K562 (cell line): ENCODE measurements around the gene FTO. TPM values are rescaled to one million over a fixed set of nuclear protein-coding genes. Genes with fewer than 3 reads are reported as not detected.

Experiments used
- ATAC-seq: fragments of 200-7000 bp; cut with Tn5 transposase; 3 replicates; pipeline ENCODE4 v1.9.1; 2020; ENCODE audit warnings: moderate library complexity
- BruUV-seq: library from RNA; stranded (reverse); fragments of 400-500 nt; replicated peaks from 2 replicates; lab custom pipeline; 2021; lab: Mats Ljungman, UMichigan
- CTCF ChIA-PET: fragments of 300-600 bp; formaldehyde crosslinking; extraction: SDS; loops from one replicate; lab custom pipeline; 2021; ENCODE audit warnings: low intra/inter-chr PET ratio; lab: Yijun Ruan, JAX
- POLR2A ChIA-PET: fragments of 300-600, 350-650 bp; sonication (Branson Sonifier 250); formaldehyde crosslinking; extraction: SDS; loops from one replicate; lab custom pipeline; 2021; ENCODE audit warnings: antibody characterized with exemption, inconsistent platforms; lab: Yijun Ruan, JAX
- DNase-seq, 4 experiments: peaks; one replicate each; pipeline versions ENCODE4 v3.0.0 to v3.0.0-alpha.2; 2011 to 2018; ENCODE audit warnings: low spot score in 3 of 4, mixed read lengths in 3 of 4; ENCODE audit errors: extremely low read depth in 1 of 4
- FAIRE-seq: peaks from 2 replicates; lab custom pipeline; 2011; peaks lifted over from hg19 to GRCh38; lab: Jason Lieb, UNC
- H2AFZ ChIP-seq: 2 replicates; pipeline ENCODE4 v1.6.0; 2011; ENCODE audit warnings: low read depth, low read length, control low read depth, inconsistent platforms
- H3K27ac ChIP-seq: fragments of 200-600 bp; 3 replicates; pipeline ENCODE4 v1.8.0; 2011; ENCODE audit warnings: low read depth, mild to moderate bottlenecking, control low read depth, inconsistent platforms, low read length, moderate library complexity, mixed read lengths; ENCODE audit errors: extremely low read depth
- H3K27me3 ChIP-seq, 2 experiments: fragments of 300-600 bp in 1 of 2; 2 replicates in 1 of 2; 3 replicates in 1 of 2; pipeline versions ENCODE4 v1.6.0 to v1.8.0; 2011; ENCODE audit warnings: inconsistent platforms in 2 of 2, low read length in 2 of 2, mild to moderate bottlenecking in 1 of 2, mixed read lengths in 1 of 2, moderate library complexity in 1 of 2; ENCODE audit not compliant: control insufficient read depth in 2 of 2, insufficient read depth in 2 of 2
- H3K36me3 ChIP-seq: fragments of 300-600 bp; 3 replicates; pipeline ENCODE4 v1.8.0; 2011; ENCODE audit warnings: mild to moderate bottlenecking, low read length, inconsistent platforms; ENCODE audit not compliant: control insufficient read depth, insufficient read depth
- H3K4me1 ChIP-seq, 2 experiments: fragments of 200-600 bp in 1 of 2; replicated peaks in 1 of 2; 2 replicates in 1 of 2; 3 replicates in 1 of 2; pipeline versions ENCODE4 v1.5.1 to v1.8.0; 2011; ENCODE audit warnings: inconsistent platforms in 2 of 2, low read length in 2 of 2, mild to moderate bottlenecking in 1 of 2, mixed read lengths in 1 of 2, moderate library complexity in 1 of 2; ENCODE audit not compliant: control insufficient read depth in 2 of 2, insufficient read depth in 2 of 2
- H3K4me2 ChIP-seq: 2 replicates; pipeline ENCODE4 v1.6.1; 2011; ENCODE audit warnings: low read length, control low read depth, inconsistent platforms, mixed read lengths; ENCODE audit not compliant: insufficient read depth
- H3K4me3 ChIP-seq: fragments of 200-600 bp; sonication (generic), shearing (Covaris generic); 2 replicates; pipeline ENCODE4 v1.5.1; 2016; ENCODE audit warnings: control low read depth, inconsistent platforms
- H3K79me2 ChIP-seq: fragments of 200-600 bp; 3 replicates; pipeline ENCODE4 v1.8.0; 2011; ENCODE audit warnings: low read length, inconsistent platforms; ENCODE audit not compliant: control insufficient read depth, insufficient read depth
- H3K9ac ChIP-seq, 2 experiments: 2 replicates each; pipeline versions ENCODE4 v1.6.0 to v1.6.1; 2011; ENCODE audit warnings: low read depth in 2 of 2, low read length in 2 of 2, control low read depth in 1 of 2, inconsistent platforms in 1 of 2, mild to moderate bottlenecking in 1 of 2, mixed read lengths in 1 of 2; ENCODE audit not compliant: insufficient read depth in 1 of 2
- H3K9me1 ChIP-seq: one replicate; pipeline ENCODE4 v1.6.0; 2011; ENCODE audit warnings: inconsistent platforms, mild to moderate bottlenecking, low read length, moderate library complexity; ENCODE audit not compliant: control insufficient read depth, insufficient read depth
- H3K9me3 ChIP-seq: replicated peaks from 2 replicates; pipeline ENCODE4 v1.5.1; 2011; ENCODE audit warnings: low read depth, low read length, inconsistent platforms; ENCODE audit not compliant: control insufficient read depth, insufficient read depth
- H4K20me1 ChIP-seq: replicated peaks from 2 replicates; pipeline ENCODE4 v1.6.1; 2011; ENCODE audit warnings: low read length, inconsistent platforms, mixed read lengths; ENCODE audit not compliant: control insufficient read depth, insufficient read depth
- ELK3 ChIP-seq: fragments of 450-650 bp; formaldehyde crosslinking; IDR thresholded peaks from 2 replicates; pipeline ENCODE4 v1.4.0; 2020; ENCODE audit warnings: mild to moderate bottlenecking
- FOS ChIP-seq: IDR thresholded peaks from 3 replicates; pipeline ENCODE4 v1.6.1; 2011; ENCODE audit not compliant: insufficient read length; ENCODE audit errors: extremely low read depth
- MLLT1 ChIP-seq, 2 experiments: fragments of 450-650 bp; IDR thresholded peaks; 2 replicates each; pipeline ENCODE4 v1.6.1; 2016
- MYBL2 ChIP-seq, 2 experiments: fragments of 450-650 bp in 1 of 2; sonication (generic) in 1 of 2; formaldehyde crosslinking in 1 of 2; IDR thresholded peaks; 2 replicates each; pipeline versions ENCODE4 v1.6.1 to v1.8.1; 2017 to 2022; ENCODE audit warnings: borderline replicate concordance in 1 of 2, inconsistent platforms in 1 of 2, low read depth in 1 of 2, mild to moderate bottlenecking in 1 of 2, missing genetic modification reagents in 1 of 2, moderate library complexity in 1 of 2
- POLR2A ChIP-seq: fragments of 450-650 bp; conservative IDR thresholded peaks from 2 replicates; pipeline ENCODE4 v1.6.1; 2016
- SIN3A ChIP-seq, 2 experiments: fragments of 150-350 bp in 1 of 2; IDR thresholded peaks; 2 replicates each; pipeline ENCODE4 v1.6.1; 2011 to 2016; ENCODE audit warnings: borderline replicate concordance in 2 of 2, low read depth in 2 of 2, low read length in 2 of 2, mild to moderate bottlenecking in 2 of 2, moderate library complexity in 2 of 2; ENCODE audit not compliant: control insufficient read depth in 1 of 2
- STAT5A ChIP-seq: IDR thresholded peaks from 2 replicates; pipeline ENCODE4 v1.6.1; 2012; ENCODE audit warnings: low read length, inconsistent platforms, borderline replicate concordance
- ZNF398 ChIP-seq: fragments of 250-450 bp; sonication (Bioruptor Pico); IDR thresholded peaks from 2 replicates; pipeline ENCODE4 v1.8.0; 2021; ENCODE audit warnings: moderate library complexity, mild to moderate bottlenecking, inconsistent platforms
- WGBS: fragments of 100-300 bp; shearing (Covaris generic); methylation state at CpG from one replicate; pipeline ENCODE4 v1.1.6; 2016; ENCODE audit warnings: low coverage, mixed read lengths; ENCODE audit not compliant: insufficient coverage; ENCODE audit errors: missing lambda C conversion rate; 5-methylcytosine and 5-hydroxymethylcytosine counted together
- in situ Hi-C: fragments of 300-500 bp; cut with MboI; formaldehyde crosslinking; loops from 4 replicates; pipeline ENCODE4 v1.15.0; 2018; ENCODE audit warnings: inconsistent platforms, mixed read lengths
- intact Hi-C: fragments of 100-400 bp; cut with micrococcal nuclease; formaldehyde crosslinking; loops from 2 replicates; pipeline ENCODE4 v1.14.2; 2022
- polyA plus RNA-seq, 8 experiments: library from polyadenylated mRNA; depleted of rRNA in 4 of 8; stranded (reverse) in 5 of 8; unstranded in 3 of 8; fragments of >200 nt; fragmentation: Nextera tagmentation in 2 of 8; fragmentation: Illumina TruSeq in 1 of 8; extraction: Ambion mirVana in 2 of 8; extraction: Trizol in 1 of 8; gene quantifications; 2 replicates each; pipeline versions ENCODE4 v1.2.1 to v1.2.3, GENCODE V29; 2011 to 2014; ENCODE audit warnings: inconsistent platforms in 1 of 8, missing spikeins in 1 of 8
- total RNA-seq, 7 experiments: library from RNA; depleted of rRNA in 6 of 7; stranded (reverse); fragments of >200 nt in 6 of 7; fragmentation: Illumina TruSeq in 2 of 7; extraction: Trizol in 2 of 7; gene quantifications; 2 replicates each; pipeline versions ENCODE4 v1.2.1 to v1.2.3, GENCODE V29; 2011 to 2021; ENCODE audit warnings: low replicate concordance in 1 of 7

Gene FTO
- total and polyA plus RNA-seq, 9 of the 15 experiments (the other 6 are each of a cell fraction or from before 2014, with no cell fraction given): 11.3 to 27.7 (median 25.5) TPM

DNA sequence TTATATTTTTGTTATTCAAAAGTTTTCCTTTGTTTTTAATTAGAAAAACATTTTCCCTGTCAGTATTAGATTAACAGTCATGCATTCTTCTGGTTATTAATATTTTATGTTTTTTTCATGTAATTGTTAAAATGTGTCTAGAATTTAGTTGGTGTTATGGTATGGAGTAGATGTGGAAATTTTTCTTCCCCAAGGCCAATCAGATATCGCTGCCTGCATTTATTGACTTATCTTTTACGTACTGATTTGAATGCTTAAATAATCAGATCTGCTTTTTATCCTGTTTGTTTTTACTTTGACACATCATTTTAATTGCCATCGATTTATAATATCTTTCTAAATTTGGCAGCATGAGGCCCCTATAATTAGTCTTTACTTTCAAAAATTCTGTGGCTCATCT is 13.6 kb downstream of the FTO start (continued):
- no peak for TF ChIP-seq ELK3
- TF ChIP-seq MYBL2 (IDR thresholded peaks at IDR 0.05; ENCODE audit: low read depth): no peak
- no peak for TF ChIP-seq MYBL2 (CRISPR knock-in tag; IDR thresholded peaks at IDR 0.05; ENCODE audit: borderline replicate concordance)

- Histone ChIP-seq H3K9ac (no peak overlapping the region), H4K20me1 (no peaks in the 10 kb centered on the region), H3K4me3 (no peak overlapping the region), H3K36me3 (no peaks in the 10 kb centered on the region), H3K4me2 (no peak overlapping the region), H3K27me3 (no peaks in the 10 kb centered on the region), H3K4me1 (no peaks in the 10 kb centered on the region; a peak in 1 of 5 replicates), H3K9me1 (no peaks in the 10 kb centered on the region), H3K9me3 (no peaks in the 10 kb centered on the region), H3K79me2 (no peaks in the 10 kb centered on the region), H3K27ac (no peak overlapping the region), H2AFZ (no peak overlapping the region)
- intact Hi-C loops (no loop called here), in situ Hi-C loops (no loop called here)
- ChIA-PET CTCF (no interaction called here), POLR2A (interaction anchor here (0.5 kb wide), 1 partner anchor 1529 kb away, joined by 4 read pairs; no protein-coding TSS in a partner anchor)
- no peak for TF ChIP-seq MLLT1 (IDR thresholded peaks at IDR 0.05)
- TF ChIP-seq ZNF398 (CRISPR knock-in tag): no peak
- TF ChIP-seq SIN3A (IDR thresholded peaks at IDR 0.05; ENCODE audit: borderline replicate concordance in 2 of 2, control insufficient read depth in 1 of 2, low read depth in 2 of 2, low read length in 2 of 2): no peak
- no peak for TF ChIP-seq POLR2A
- no peak for TF ChIP-seq STAT5A
- TF ChIP-seq FOS: no peak
- BruUV-seq: no TSS peak
- DNase-seq (no peak), FAIRE-seq (no peak), ATAC-seq (no peak)
- 54% methylated on average over 5 of the region's 5 CpGs for WGBS
These were observed 17.1 kb downstream of the FTO start for GRCh38 chr16:53721017-53721416.
